NCI-H146 treated with DMSO at 0.1 percent for 48 hours (cell line): ENCODE results near the gene PTF1A.

Experiments used
- DNase-seq: peaks from one replicate; lab custom pipeline; 2025; ENCODE audit not compliant: unreplicated experiment; lab: John Stamatoyannopoulos, UW

PTF1A gene

GRCh38 chr10:23186697-23187096, 5.4 kb upstream of the PTF1A start:
- no peak for DNase-seq

GRCh38 chr10:23187155-23187554, 5.0 kb upstream of the PTF1A start:
- DNase-seq = no peak

- DNase-seq = no peak
Measured at GRCh38 chr10:23189024-23189423, 3.1 kb upstream of the PTF1A start.

GRCh38 chr10:23190872-23191763, 994 bp upstream of the PTF1A start:
- DNase-seq = no peak

- no peak for DNase-seq
Measured at GRCh38 chr10:23192712-23193434, 761 bp downstream of the PTF1A start.

- no peak for DNase-seq
Measured at GRCh38 chr10:23193435-23194074, 1.4 kb downstream of the PTF1A start.

GRCh38 chr10:23194471-23194965, 2.4 kb downstream of the PTF1A start:
- no peak for DNase-seq

- DNase-seq = no peak
Measured at GRCh38 chr10:23194966-23195845, 3.1 kb downstream of the PTF1A start.

GRCh38 chr10:23195846-23196600, 3.9 kb downstream of the PTF1A start:
- no peak for DNase-seq

GRCh38 chr10:23196915-23197314, 4.8 kb downstream of the PTF1A start:
- DNase-seq = no peak

GRCh38 chr10:23197416-23197861, 5.3 kb downstream of the PTF1A start:
- DNase-seq = no peak

GRCh38 chr10:23198610-23198939, 6.5 kb downstream of the PTF1A start:
- no peak for DNase-seq

GRCh38 chr10:23198940-23199767, 7.0 kb downstream of the PTF1A start:
- no peak for DNase-seq

- DNase-seq = no peak
Measured at GRCh38 chr10:23199768-23200511, 7.8 kb downstream of the PTF1A start.

GRCh38 chr10:23200586-23200985, 8.5 kb downstream of the PTF1A start:
- DNase-seq = no peak

- no peak for DNase-seq
Measured at GRCh38 chr10:23200997-23201652, 9.0 kb downstream of the PTF1A start.

GRCh38 chr10:23201837-23202236, 9.7 kb downstream of the PTF1A start:
- DNase-seq = no peak

GRCh38 chr10:23202779-23203178, 10.7 kb downstream of the PTF1A start:
- no peak for DNase-seq
